Spleen (tissue), 11 donors: ENCODE results near the gene PLXNA2. TPM values are rescaled to one million over a fixed set of nuclear protein-coding genes. Genes with fewer than 3 reads are reported as not detected.

ENCODE experiments used
- DNase-seq: peaks from one replicate; pipeline ENCODE4 v3.0.0-alpha.2; 2020
- H3K27ac ChIP-seq, 8 donors: fragments of 200-600 bp; sonication (generic) in 7 of 8; 1 replicate in 4 of 8; 2 replicates in 4 of 8; pipeline versions ENCODE4 v1.5.0 to v1.8.0; 2016 to 2021; ENCODE audit warnings: inconsistent platforms in 4 of 8, mild to moderate bottlenecking in 4 of 8, moderate library complexity in 1 of 8
- H3K27me3 ChIP-seq, 7 donors: fragments of 200-600 bp; sonication (generic) in 6 of 7; replicated peaks in 1 of 7; 1 replicate in 4 of 7; 2 replicates in 3 of 7; pipeline versions ENCODE4 v1.5.0 to v1.8.0; 2016 to 2021; ENCODE audit warnings: inconsistent platforms in 3 of 7, mild to moderate bottlenecking in 1 of 7
- H3K36me3 ChIP-seq, 6 donors: fragments of 200-600 bp; sonication (generic) in 5 of 6; 1 replicate in 4 of 6; 2 replicates in 2 of 6; pipeline versions ENCODE4 v1.5.0 to v1.8.0; 2016 to 2021; ENCODE audit warnings: inconsistent platforms in 2 of 6
- H3K4me1 ChIP-seq, 6 donors: fragments of 200-600 bp; sonication (generic) in 5 of 6; 1 replicate in 3 of 6; 2 replicates in 3 of 6; pipeline versions ENCODE4 v1.5.0 to v1.8.0; 2016 to 2021; ENCODE audit warnings: inconsistent platforms in 3 of 6
- H3K4me3 ChIP-seq, 8 donors: fragments of 200-600 bp; sonication (generic) in 7 of 8; 1 replicate in 4 of 8; 2 replicates in 4 of 8; pipeline versions ENCODE4 v1.5.0 to v1.8.0; 2016 to 2021; ENCODE audit warnings: inconsistent platforms in 4 of 8, mild to moderate bottlenecking in 4 of 8, moderate library complexity in 2 of 8
- H3K9me3 ChIP-seq, 8 donors: fragments of 200-600 bp; sonication (generic) in 7 of 8; 1 replicate in 4 of 8; 2 replicates in 4 of 8; pipeline versions ENCODE4 v1.5.0 to v1.8.0; 2016 to 2021; ENCODE audit warnings: inconsistent platforms in 4 of 8
- POLR2A ChIP-seq, 3 donors: fragments of 450-650 bp; IDR thresholded peaks; one replicate each; pipeline ENCODE4 v1.5.1; 2017; ENCODE audit warnings: antibody characterized with exemption in 3 of 3, mild to moderate bottlenecking in 1 of 3
- POLR2AphosphoS5 ChIP-seq, 3 donors: sonication (generic); formaldehyde crosslinking; IDR thresholded peaks; one replicate each; pipeline ENCODE4 v1.5.1; 2017; ENCODE audit warnings: antibody characterized with exemption in 3 of 3
- WGBS, 5 donors: extraction: QIAGEN DNeasy Blood & Tissue Kit in 3 of 5; methylation state at CpG; one replicate each; pipeline versions ENCODE4 v1.1.5 to v1.1.7; 2013 to 2018; 5-methylcytosine and 5-hydroxymethylcytosine counted together
- intact Hi-C: fragments of 100-400 bp; cut with DNase I; formaldehyde crosslinking; loops from one replicate; pipeline ENCODE4 v1.15.0; 2023; ENCODE audit warnings: low total_unique reads
- polyA plus RNA-seq, 3 donors: library from polyadenylated mRNA; stranded (reverse); fragments of 200-250 nt; gene quantifications; one replicate each; pipeline ENCODE4 v1.2.1, GENCODE V29; 2013
- total RNA-seq, 7 donors: library from RNA; depleted of rRNA in 3 of 7; stranded (reverse); fragments of >200 nt in 3 of 7; fragmentation: NEBNext Ultra II Directional in 4 of 7; extraction: Animal tissue kit (Norgen Biotek cat#: 25700) in 4 of 7; gene quantifications; one replicate each; pipeline versions ENCODE4 v1.1.0 to v1.2.1, GENCODE V29; 2016 to 2021
- TF ChIP-seq, protein P1 (sequence below), 11 experiments: fragments of 200-600 bp in 7 of 11; fragments of 450-650 bp in 4 of 11; sonication (generic) in 4 of 11; IDR thresholded peaks in 8 of 11; conservative IDR thresholded peaks in 3 of 11; 1 replicate in 7 of 11; 2 replicates in 4 of 11; pipeline versions ENCODE4 v1.4.0 to v1.8.0; 2016 to 2021; ENCODE audit warnings: antibody characterized with exemption in 11 of 11, inconsistent platforms in 4 of 11, mild to moderate bottlenecking in 1 of 11
- donor health status: healthy with polysubstance abuse.
- donor health status: DM: no; HTN: no; CAD: no; lungs with moderate emphysema.
- donor health status: DM: no; HTN: no; CAD: no.
- donor health status: Bipolar disorder and iron deficiency.
- donor health status: healthy.
- donor health status: DM: no; HTN: no; CAD: no.
- donor health status: DM: yes; HTN: yes; CAD: no.

PLXNA2 gene
- total and polyA plus RNA-seq, 10 donors, result 0.93 to 16.9 (median 7.0) TPM

DNA sequence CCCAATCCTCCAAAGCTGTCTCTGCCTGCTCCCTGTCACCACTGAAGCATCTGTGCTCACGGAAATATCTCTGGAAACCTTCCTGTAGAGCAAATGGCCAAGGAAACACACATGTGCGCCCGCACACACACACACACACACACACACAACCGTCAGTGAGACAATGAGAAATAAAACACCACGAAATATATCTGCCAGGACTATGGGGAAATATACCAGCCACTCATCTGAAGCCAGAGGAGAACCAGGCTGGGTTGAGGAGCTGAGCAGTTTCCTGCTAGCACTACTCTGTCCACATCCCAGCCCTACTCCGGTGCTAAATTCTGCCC is 25.1 kb upstream of the PLXNA2 start:
- Histone ChIP-seq H3K36me3 (no peaks in the 10 kb centered on the region), H3K27ac (no peak overlapping the region), H3K4me3 (no peak overlapping the region), H3K9me3 (no peaks in the 10 kb centered on the region), H3K4me1 (no peaks in the 10 kb centered on the region), H3K27me3 (peaks cover 0 to 78% (median 25%) of the 10 kb centered on the region in 7 donors)
- no peak for DNase-seq
- TF ChIP-seq, protein P1, sequence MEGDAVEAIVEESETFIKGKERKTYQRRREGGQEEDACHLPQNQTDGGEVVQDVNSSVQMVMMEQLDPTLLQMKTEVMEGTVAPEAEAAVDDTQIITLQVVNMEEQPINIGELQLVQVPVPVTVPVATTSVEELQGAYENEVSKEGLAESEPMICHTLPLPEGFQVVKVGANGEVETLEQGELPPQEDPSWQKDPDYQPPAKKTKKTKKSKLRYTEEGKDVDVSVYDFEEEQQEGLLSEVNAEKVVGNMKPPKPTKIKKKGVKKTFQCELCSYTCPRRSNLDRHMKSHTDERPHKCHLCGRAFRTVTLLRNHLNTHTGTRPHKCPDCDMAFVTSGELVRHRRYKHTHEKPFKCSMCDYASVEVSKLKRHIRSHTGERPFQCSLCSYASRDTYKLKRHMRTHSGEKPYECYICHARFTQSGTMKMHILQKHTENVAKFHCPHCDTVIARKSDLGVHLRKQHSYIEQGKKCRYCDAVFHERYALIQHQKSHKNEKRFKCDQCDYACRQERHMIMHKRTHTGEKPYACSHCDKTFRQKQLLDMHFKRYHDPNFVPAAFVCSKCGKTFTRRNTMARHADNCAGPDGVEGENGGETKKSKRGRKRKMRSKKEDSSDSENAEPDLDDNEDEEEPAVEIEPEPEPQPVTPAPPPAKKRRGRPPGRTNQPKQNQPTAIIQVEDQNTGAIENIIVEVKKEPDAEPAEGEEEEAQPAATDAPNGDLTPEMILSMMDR (IDR thresholded peaks at IDR 0.05 in 8 of 11, conservative IDR thresholded peaks at IDR 0.05 in 3 of 11), result no peak
- TF ChIP-seq POLR2A (IDR thresholded peaks at IDR 0.05) (no peak), POLR2AphosphoS5 (IDR thresholded peaks at IDR 0.05) (no peak)
- 64 to 70% (median 67%) methylated on average over 5 to 6 of the region's 6 CpGs for WGBS, 5 donors
- intact Hi-C loops, result no loop called here

DNA sequence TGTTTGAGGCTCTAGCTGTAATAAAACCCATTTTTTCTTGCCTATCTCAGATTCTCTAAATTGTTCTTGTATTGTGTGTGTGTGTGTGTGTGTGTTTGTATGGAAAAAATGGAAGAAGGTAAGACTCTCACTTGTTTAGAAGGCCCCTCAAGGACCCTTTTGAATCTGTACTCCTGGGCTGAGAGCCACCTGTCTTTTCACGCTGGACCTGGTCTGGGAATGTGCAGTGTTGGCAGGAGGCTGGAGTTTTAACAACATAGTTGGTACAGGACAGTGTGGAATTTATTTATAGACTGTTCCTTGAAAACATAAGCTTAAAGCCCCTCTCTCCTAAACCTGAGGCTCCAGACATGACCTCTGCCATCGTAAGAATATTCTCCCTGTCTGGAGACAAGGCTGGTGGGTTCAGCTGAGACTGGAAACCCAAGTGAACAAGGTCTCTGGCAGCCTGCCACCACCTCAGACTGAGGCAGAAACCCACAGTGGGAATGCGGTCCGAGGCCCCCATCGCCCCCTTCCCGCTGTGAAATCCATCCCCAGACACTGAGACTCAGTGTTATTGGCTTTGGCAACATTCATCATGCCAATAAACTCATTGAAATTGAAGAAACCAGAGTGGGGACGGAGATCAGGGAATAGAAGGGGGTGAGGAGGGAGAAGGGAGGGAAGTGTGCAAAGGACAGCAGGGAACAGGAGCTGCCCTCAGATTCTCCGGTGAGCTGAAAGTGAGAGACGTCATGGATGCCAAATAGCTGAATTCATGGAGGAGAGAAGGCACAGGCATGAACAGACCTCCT is 24.6 kb upstream of the PLXNA2 start:
- Histone ChIP-seq H3K27ac (no peak overlapping the region), H3K36me3 (no peaks in the 10 kb centered on the region), H3K4me1 (no peaks in the 10 kb centered on the region), H3K9me3 (no peaks in the 10 kb centered on the region), H3K27me3 (peaks cover 0 to 82% (median 25%) of the 10 kb centered on the region in 7 donors), H3K4me3 (no peak overlapping the region)
- no peak for DNase-seq
- TF ChIP-seq, protein P1 (IDR thresholded peaks at IDR 0.05 in 8 of 11, conservative IDR thresholded peaks at IDR 0.05 in 3 of 11), result no peak
- TF ChIP-seq POLR2AphosphoS5 (IDR thresholded peaks at IDR 0.05), result no peak
- no peak for TF ChIP-seq POLR2A (IDR thresholded peaks at IDR 0.05)
- intact Hi-C loops, result no loop called here
- WGBS, 5 donors, result 64 to 84% (median 77%) methylated on average over 9 of the region's 9 CpGs

DNA sequence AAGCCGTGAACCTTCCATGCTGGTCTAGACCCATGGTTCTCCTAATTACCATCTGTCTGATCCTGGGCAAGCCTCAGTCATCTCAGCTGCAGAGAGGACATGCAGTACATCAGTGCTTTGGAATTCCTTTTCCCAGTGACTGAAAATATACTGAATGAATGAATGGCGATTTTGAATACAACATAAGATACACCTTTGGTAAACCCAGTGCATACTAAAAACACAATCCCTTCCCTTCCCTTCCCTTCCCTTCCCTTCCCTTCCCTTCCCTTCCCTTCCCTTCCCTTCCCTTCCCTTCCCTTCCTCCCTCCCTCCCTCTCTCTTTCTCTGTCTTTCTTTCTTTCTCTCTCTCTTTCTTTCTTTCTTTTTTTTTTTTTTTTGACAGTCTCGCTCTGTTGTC is 21.3 kb upstream of the PLXNA2 start:
- no peak for DNase-seq
- 83 to 93% (median 91%) methylated on average over 3 of the region's 3 CpGs for WGBS, 5 donors
- Histone ChIP-seq H3K4me1 (no peaks in the 10 kb centered on the region), H3K4me3 (no peak overlapping the region), H3K9me3 (peaks cover 0 to 9% (median 0%) of the 10 kb centered on the region in 8 donors), H3K36me3 (no peaks in the 10 kb centered on the region), H3K27me3 (peaks cover 0 to 53% (median 7%) of the 10 kb centered on the region in 7 donors), H3K27ac (no peak overlapping the region)
- TF ChIP-seq POLR2A (IDR thresholded peaks at IDR 0.05), result no peak
- TF ChIP-seq POLR2AphosphoS5 (IDR thresholded peaks at IDR 0.05), result no peak
- TF ChIP-seq, protein P1 (IDR thresholded peaks at IDR 0.05 in 8 of 11, conservative IDR thresholded peaks at IDR 0.05 in 3 of 11), result no peak
- intact Hi-C loops, result no loop called here

DNA sequence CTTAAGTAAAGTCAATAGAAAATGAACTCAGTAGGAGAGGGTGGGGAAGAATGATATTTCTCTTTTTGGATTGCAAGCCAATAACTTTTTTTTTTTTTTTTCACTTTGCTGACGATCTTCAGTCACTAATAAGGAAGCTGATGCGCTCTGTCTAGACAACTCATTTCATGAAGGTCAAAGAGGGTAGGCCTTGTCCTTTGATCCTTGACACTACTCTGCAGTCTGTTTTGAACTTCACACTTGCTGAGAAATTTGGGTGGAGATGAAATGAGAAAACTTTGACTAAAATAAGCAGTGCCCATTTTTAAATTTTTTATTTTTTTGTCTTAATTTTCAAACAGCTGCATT is 20.9 kb upstream of the PLXNA2 start:
- Histone ChIP-seq H3K9me3 (peaks cover 0 to 14% (median 3%) of the 10 kb centered on the region in 8 donors), H3K27ac (no peak overlapping the region), H3K36me3 (no peaks in the 10 kb centered on the region), H3K4me3 (no peak overlapping the region), H3K27me3 (peaks cover 0 to 49% (median 7%) of the 10 kb centered on the region in 7 donors), H3K4me1 (no peaks in the 10 kb centered on the region)
- TF ChIP-seq POLR2AphosphoS5 (IDR thresholded peaks at IDR 0.05) (no peak), POLR2A (IDR thresholded peaks at IDR 0.05) (no peak)
- TF ChIP-seq, protein P1 (IDR thresholded peaks at IDR 0.05 in 8 of 11, conservative IDR thresholded peaks at IDR 0.05 in 3 of 11), result no peak
- intact Hi-C loops, result no loop called here
- WGBS, 5 donors, result 56 to 79% (median 62%) methylated on average over 2 of the region's 2 CpGs
- no peak for DNase-seq
